Measurements from ENCODE around the gene SOCS4.

DNA sequence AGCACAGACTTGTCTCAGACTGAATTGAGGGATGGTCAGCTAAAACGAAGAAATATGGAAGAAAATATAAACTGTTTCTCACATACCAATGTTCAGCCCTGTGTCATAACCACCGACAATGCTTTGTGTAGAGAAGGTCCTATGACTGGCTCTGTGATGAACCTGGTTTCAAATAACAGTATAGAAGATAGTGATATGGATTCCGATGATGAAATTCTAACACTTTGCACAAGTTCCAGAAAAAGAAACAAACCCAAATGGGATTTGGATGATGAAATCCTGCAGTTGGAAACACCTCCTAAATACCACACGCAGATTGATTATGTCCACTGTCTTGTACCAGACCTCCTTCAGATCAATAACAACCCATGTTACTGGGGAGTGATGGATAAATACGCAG, 16.5 kb downstream of the SOCS4 start:
- TF ChIP-seq, protein P1, sequence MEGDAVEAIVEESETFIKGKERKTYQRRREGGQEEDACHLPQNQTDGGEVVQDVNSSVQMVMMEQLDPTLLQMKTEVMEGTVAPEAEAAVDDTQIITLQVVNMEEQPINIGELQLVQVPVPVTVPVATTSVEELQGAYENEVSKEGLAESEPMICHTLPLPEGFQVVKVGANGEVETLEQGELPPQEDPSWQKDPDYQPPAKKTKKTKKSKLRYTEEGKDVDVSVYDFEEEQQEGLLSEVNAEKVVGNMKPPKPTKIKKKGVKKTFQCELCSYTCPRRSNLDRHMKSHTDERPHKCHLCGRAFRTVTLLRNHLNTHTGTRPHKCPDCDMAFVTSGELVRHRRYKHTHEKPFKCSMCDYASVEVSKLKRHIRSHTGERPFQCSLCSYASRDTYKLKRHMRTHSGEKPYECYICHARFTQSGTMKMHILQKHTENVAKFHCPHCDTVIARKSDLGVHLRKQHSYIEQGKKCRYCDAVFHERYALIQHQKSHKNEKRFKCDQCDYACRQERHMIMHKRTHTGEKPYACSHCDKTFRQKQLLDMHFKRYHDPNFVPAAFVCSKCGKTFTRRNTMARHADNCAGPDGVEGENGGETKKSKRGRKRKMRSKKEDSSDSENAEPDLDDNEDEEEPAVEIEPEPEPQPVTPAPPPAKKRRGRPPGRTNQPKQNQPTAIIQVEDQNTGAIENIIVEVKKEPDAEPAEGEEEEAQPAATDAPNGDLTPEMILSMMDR (IDR thresholded peaks at IDR 0.05 in 8 of 11, conservative IDR thresholded peaks at IDR 0.05 in 3 of 11) = no peak
- TF ChIP-seq POLR2A (IDR thresholded peaks at IDR 0.05) = no peak
